HepG2 (cell line): Measurements from ENCODE around the gene NCOA6. TPM values are rescaled to one million over a fixed set of nuclear protein-coding genes. Genes with fewer than 3 reads are reported as not detected.
A peak's percentile ranks its signal among the peaks of the same experiment; 100 is the strongest.

Experiments used
- AGO1 ChIP-seq: fragments of 200-400 bp; formaldehyde crosslinking; IDR thresholded peaks from 2 replicates; pipeline ENCODE4 v1.6.1; 2017; ENCODE audit warnings: mild to moderate bottlenecking, low read depth, low read length, moderate library complexity; ENCODE audit not compliant: poor library complexity, severe bottlenecking
- CHD4 ChIP-seq: fragments of 200-600 bp; sonication (generic); IDR thresholded peaks from 2 replicates; pipeline ENCODE4 v1.7.0; 2017; ENCODE audit warnings: mild to moderate bottlenecking, low read length, borderline replicate concordance
- ELF3 ChIP-seq: IDR thresholded peaks from 2 replicates; pipeline ENCODE4 v1.6.1; 2016; ENCODE audit warnings: missing genetic modification reagents, missing compliant biosample characterization
- FOXP4 ChIP-seq: sonication (generic); formaldehyde crosslinking; IDR thresholded peaks from 2 replicates; pipeline ENCODE4 v1.4.0; 2020; ENCODE audit warnings: missing genetic modification reagents
- HNRNPH1 ChIP-seq: fragments of 200-400 bp; formaldehyde crosslinking; optimal IDR thresholded peaks from 2 replicates; pipeline ENCODE3; 2017; ENCODE audit warnings: mild to moderate bottlenecking, low read depth, low read length
- MIER3 ChIP-seq: IDR thresholded peaks from 2 replicates; pipeline ENCODE4 v1.6.1; 2016; ENCODE audit warnings: missing compliant biosample characterization, borderline replicate concordance
- NCOR1 ChIP-seq: fragments of 200-600 bp; sonication (generic); IDR thresholded peaks from 2 replicates; pipeline ENCODE4 v1.7.0; 2017; ENCODE audit warnings: antibody characterized with exemption, low read length, borderline replicate concordance
- PAWR ChIP-seq: sonication (generic); formaldehyde crosslinking; IDR thresholded peaks from 2 replicates; pipeline ENCODE4 v1.4.0; 2020; ENCODE audit warnings: missing genetic modification reagents, mild to moderate bottlenecking, borderline replicate concordance
- PAXIP1 ChIP-seq: sonication (generic); formaldehyde crosslinking; conservative IDR thresholded peaks from 2 replicates; pipeline ENCODE4 v1.4.0; 2020; ENCODE audit warnings: mild to moderate bottlenecking, missing genetic modification reagents, moderate library complexity
- ZBTB38 ChIP-seq: sonication (generic); formaldehyde crosslinking; IDR thresholded peaks from 2 replicates; pipeline ENCODE4 v1.5.1; 2020; ENCODE audit warnings: mild to moderate bottlenecking, missing genetic modification reagents
- ZBTB43 ChIP-seq: sonication (generic); formaldehyde crosslinking; conservative IDR thresholded peaks from 2 replicates; pipeline ENCODE4 v1.4.0; 2020; ENCODE audit warnings: missing genetic modification reagents
- ZFP41 ChIP-seq: sonication (generic); formaldehyde crosslinking; IDR thresholded peaks from 2 replicates; pipeline ENCODE4 v1.4.0; 2020; ENCODE audit warnings: mild to moderate bottlenecking, missing genetic modification reagents, borderline replicate concordance
- ZFP90 ChIP-seq: sonication (generic); formaldehyde crosslinking; IDR thresholded peaks from 2 replicates; pipeline ENCODE4 v1.8.0; 2022; ENCODE audit warnings: missing genetic modification reagents, mild to moderate bottlenecking, inconsistent platforms, borderline replicate concordance
- ZNF280D ChIP-seq: sonication (generic); formaldehyde crosslinking; IDR thresholded peaks from 2 replicates; pipeline ENCODE4 v1.5.1; 2020; ENCODE audit warnings: mild to moderate bottlenecking, missing genetic modification reagents
- ZNF563 ChIP-seq: sonication (generic); formaldehyde crosslinking; IDR thresholded peaks from 2 replicates; pipeline ENCODE4 v1.8.0; 2022; ENCODE audit warnings: mild to moderate bottlenecking, moderate library complexity, missing genetic modification reagents
- ZNF605 ChIP-seq: sonication (generic); formaldehyde crosslinking; IDR thresholded peaks from 2 replicates; pipeline ENCODE4 v1.8.0; 2022; ENCODE audit warnings: mild to moderate bottlenecking, missing genetic modification reagents
- ZNF709 ChIP-seq: sonication (generic); formaldehyde crosslinking; IDR thresholded peaks from 2 replicates; pipeline ENCODE4 v1.5.0; 2020; ENCODE audit warnings: mild to moderate bottlenecking, missing genetic modification reagents
- polyA plus RNA-seq, 8 experiments: library from polyadenylated mRNA; depleted of rRNA in 3 of 8; stranded (reverse) in 7 of 8; unstranded in 1 of 8; fragments of >200 nt; fragmentation: Illumina TruSeq in 4 of 8; extraction: Trizol in 4 of 8; gene quantifications; 2 replicates each; pipeline versions ENCODE4 v1.2.1 to v1.2.3, GENCODE V29; 2011 to 2016; ENCODE audit warnings: low read depth in 4 of 8, missing spikeins in 1 of 8, mixed read lengths in 1 of 8; ENCODE audit not compliant: insufficient read depth in 1 of 8
- total RNA-seq, 5 experiments: library from RNA; depleted of rRNA; stranded (reverse); fragments of >200 nt; fragmentation: Illumina TruSeq; extraction: Trizol; gene quantifications; 2 replicates each; pipeline ENCODE4 v1.2.3, GENCODE V29; 2016; ENCODE audit warnings: low read depth in 1 of 5

Gene NCOA6
- total and polyA plus RNA-seq, 2 of the 13 experiments (the other 11 are each of a cell fraction or from before 2014, with no cell fraction given): 11.2 to 29.3 TPM

GRCh38 chr20:34706912-34707784 lies 118.3 kb downstream of the NCOA6 start (continued):
- TF ChIP-seq FOXP4 (CRISPR knock-in tag) (peak; percentile 68), NCOR1 (peak; percentile 98), CHD4 (no peak), ZNF563 (CRISPR knock-in tag) (peak; percentile 76; the same call in 1 of the 2 replicates), PAXIP1 (CRISPR knock-in tag) (peak; percentile 98), ZBTB43 (CRISPR knock-in tag) (peak; percentile 82), MIER3 (peak; percentile 58; the same call in 1 of the 2 replicates), ZBTB38 (peak; percentile 37; the same call in 1 of the 2 replicates), ZNF605 (CRISPR knock-in tag) (peak; percentile 55; the same call in 1 of the 2 replicates), ZNF280D (peak; percentile 93), AGO1 (no peak), ZFP90 (no peak; the same call in 1 of the 2 replicates), ZNF709 (CRISPR knock-in tag) (peak; percentile 88), HNRNPH1 (peak; percentile 28), ELF3 (CRISPR knock-in tag) (peak; percentile 86), ZFP41 (CRISPR knock-in tag) (no peak), PAWR (CRISPR knock-in tag) (no peak)
